ENCODE measurements around the gene SLCO2A1. TPM values are rescaled to one million over a fixed set of nuclear protein-coding genes. Genes with fewer than 3 reads are reported as not detected.

Gene SLCO2A1
- total RNA-seq, 1 donor from 2014 or later, result 2.5 TPM

- TF ChIP-seq CTCF (IDR thresholded peaks at IDR 0.05; ENCODE audit: insufficient read depth, low read length, poor library complexity, severe bottlenecking), result peak; percentile 24
- no peak overlapping the region for H3K4me3 ChIP-seq (ENCODE audit: low read depth, low read length)
- no peaks in the 10 kb centered on the region for H3K27me3 ChIP-seq (ENCODE audit: control insufficient read depth, insufficient read depth, low read length)
- H3K36me3 ChIP-seq (ENCODE audit: control insufficient read depth, insufficient read depth, low read length), result no peaks in the 10 kb centered on the region
- no peak for DNase-seq (ENCODE audit: low read depth)
These were observed 65.2 kb downstream of the SLCO2A1 start for GRCh38 chr3:133964547-133964946.

- H3K4me3 ChIP-seq (ENCODE audit: low read depth, low read length), result no peak overlapping the region
- DNase-seq (ENCODE audit: low read depth), result no peak
- no peak for TF ChIP-seq CTCF (IDR thresholded peaks at IDR 0.05; ENCODE audit: insufficient read depth, low read length, poor library complexity, severe bottlenecking)
- H3K36me3 ChIP-seq (ENCODE audit: control insufficient read depth, insufficient read depth, low read length), result no peaks in the 10 kb centered on the region
- no peaks in the 10 kb centered on the region for H3K27me3 ChIP-seq (ENCODE audit: control insufficient read depth, insufficient read depth, low read length)
These were observed 65.9 kb downstream of the SLCO2A1 start for GRCh38 chr3:133963657-133964396.

GRCh38 chr3:133962849-133963248 lies 66.9 kb downstream of the SLCO2A1 start:
- H3K36me3 ChIP-seq (ENCODE audit: control insufficient read depth, insufficient read depth, low read length), result no peaks in the 10 kb centered on the region
- TF ChIP-seq CTCF (IDR thresholded peaks at IDR 0.05; ENCODE audit: insufficient read depth, low read length, poor library complexity, severe bottlenecking), result peak; percentile 11
- DNase-seq (ENCODE audit: low read depth), result no peak
- no peak overlapping the region for H3K4me3 ChIP-seq (ENCODE audit: low read depth, low read length)
- no peaks in the 10 kb centered on the region for H3K27me3 ChIP-seq (ENCODE audit: control insufficient read depth, insufficient read depth, low read length)

- no peak for TF ChIP-seq CTCF (IDR thresholded peaks at IDR 0.05; ENCODE audit: insufficient read depth, low read length, poor library complexity, severe bottlenecking)
- DNase-seq (ENCODE audit: low read depth), result no peak
- Histone ChIP-seq H3K4me3 (ENCODE audit: low read depth, low read length) (no peak overlapping the region), H3K36me3 (ENCODE audit: control insufficient read depth, insufficient read depth, low read length) (no peaks in the 10 kb centered on the region), H3K27me3 (ENCODE audit: control insufficient read depth, insufficient read depth, low read length) (no peaks in the 10 kb centered on the region)
These were observed 71.5 kb downstream of the SLCO2A1 start for GRCh38 chr3:133958071-133958805.

GRCh38 chr3:133956982-133957381 lies 72.7 kb downstream of the SLCO2A1 start:
- Histone ChIP-seq H3K36me3 (ENCODE audit: control insufficient read depth, insufficient read depth, low read length) (no peaks in the 10 kb centered on the region), H3K4me3 (ENCODE audit: low read depth, low read length) (no peak overlapping the region), H3K27me3 (ENCODE audit: control insufficient read depth, insufficient read depth, low read length) (no peaks in the 10 kb centered on the region)
- TF ChIP-seq CTCF (IDR thresholded peaks at IDR 0.05; ENCODE audit: insufficient read depth, low read length, poor library complexity, severe bottlenecking), result no peak
- DNase-seq (ENCODE audit: low read depth), result no peak

All from kidney epithelial cell (primary cell).